Activated CD8-positive, alpha-beta T cell treated with anti-CD3 and anti-CD28 coated beads for 36 hours (primary cell): Measurements from ENCODE around the gene RIMS1. TPM values are rescaled to one million over a fixed set of nuclear protein-coding genes. Genes with fewer than 3 reads are reported as not detected.

Experiments
- ATAC-seq: fragments of 200-7000 bp; cut with Tn5 transposase; one replicate; pipeline ENCODE4 v1.10.0; 2021; ENCODE audit warnings: mild to moderate bottlenecking, moderate library complexity
- CTCF ChIA-PET: fragments of 350-600 bp; sonication (Branson Sonifier 250); formaldehyde crosslinking; loops from one replicate; lab custom pipeline; 2021; ENCODE audit warnings: antibody characterized with exemption; lab: Charles Lee
- POLR2A ChIA-PET: fragments of 350-600 bp; sonication (Branson Sonifier 250); formaldehyde crosslinking; loops from one replicate; lab custom pipeline; 2021; ENCODE audit warnings: antibody characterized with exemption; lab: Charles Lee
- DNase-seq: peaks from one replicate; pipeline ENCODE4 v3.0.0-alpha.2; 2020
- H3K27ac Mint-ChIP-seq: one replicate; pipeline ENCODE4 v1.8.0; 2021; ENCODE audit warnings: mild to moderate bottlenecking, mixed read lengths
- H3K27me3 Mint-ChIP-seq: one replicate; pipeline ENCODE4 v1.8.0; 2021; ENCODE audit warnings: mixed read lengths
- H3K36me3 Mint-ChIP-seq: one replicate; pipeline ENCODE4 v1.8.0; 2021; ENCODE audit warnings: low read depth, mixed read lengths
- H3K4me1 Mint-ChIP-seq: one replicate; pipeline ENCODE4 v1.8.0; 2021; ENCODE audit warnings: low read depth, mixed read lengths
- H3K4me3 Mint-ChIP-seq: one replicate; pipeline ENCODE4 v1.8.0; 2021; ENCODE audit warnings: mild to moderate bottlenecking, moderate library complexity, mixed read lengths
- H3K9me3 Mint-ChIP-seq: one replicate; pipeline ENCODE4 v1.8.0; 2021; ENCODE audit warnings: mixed read lengths
- CTCF ChIP-seq: fragments of 200-600 bp; IDR thresholded peaks from one replicate; pipeline ENCODE4 v1.8.0; 2022; ENCODE audit warnings: antibody characterized with exemption, mild to moderate bottlenecking
- intact Hi-C: fragments of 100-400 bp; cut with micrococcal nuclease; formaldehyde crosslinking; loops from one replicate; pipeline ENCODE4 v1.10.0; 2022
- total RNA-seq, 2 experiments: library from RNA; stranded (reverse); gene quantifications; one replicate each; pipeline ENCODE4 v1.2.3, GENCODE V29; 2021

RIMS1 gene
- total RNA-seq, 2 experiments from 2014 or later: not detected

GRCh38 chr6:72246926-72247325 lies 360.6 kb downstream of the RIMS1 start:
- ChIA-PET POLR2A (no interaction called here), CTCF (no interaction called here)
- Mint-ChIP-seq H3K27ac (no peak overlapping the region), H3K9me3 (no peaks in the 10 kb centered on the region), H3K4me1 (no peaks in the 10 kb centered on the region), H3K4me3 (no peak overlapping the region), H3K36me3 (no peaks in the 10 kb centered on the region), H3K27me3 (no peaks in the 10 kb centered on the region)
- intact Hi-C loops: no loop called here
- TF ChIP-seq CTCF: no peak
- no peak for ATAC-seq
- no peak for DNase-seq

- Mint-ChIP-seq H3K27ac (no peak overlapping the region), H3K9me3 (no peaks in the 10 kb centered on the region), H3K27me3 (no peaks in the 10 kb centered on the region), H3K4me1 (no peaks in the 10 kb centered on the region), H3K4me3 (no peak overlapping the region), H3K36me3 (no peaks in the 10 kb centered on the region)
- no peak for ATAC-seq
- no peak for TF ChIP-seq CTCF
- ChIA-PET POLR2A (no interaction called here), CTCF (no interaction called here)
- DNase-seq: no peak
- intact Hi-C loops: no loop called here
Measured at GRCh38 chr6:72248621-72249020, 362.3 kb downstream of the RIMS1 start.

GRCh38 chr6:72250664-72251063 lies 364.3 kb downstream of the RIMS1 start:
- intact Hi-C loops: no loop called here
- ChIA-PET POLR2A (no interaction called here), CTCF (no interaction called here)
- DNase-seq: no peak
- no peak overlapping the region for H3K4me3 Mint-ChIP-seq
- H3K27me3 Mint-ChIP-seq: no peaks in the 10 kb centered on the region
- H3K27ac Mint-ChIP-seq: no peak overlapping the region
- no peak for ATAC-seq
- no peaks in the 10 kb centered on the region for H3K36me3 Mint-ChIP-seq
- H3K4me1 Mint-ChIP-seq: no peaks in the 10 kb centered on the region
- H3K9me3 Mint-ChIP-seq: no peaks in the 10 kb centered on the region
- no peak for TF ChIP-seq CTCF

GRCh38 chr6:72260489-72260888 lies 374.1 kb downstream of the RIMS1 start:
- ATAC-seq: no peak
- Mint-ChIP-seq H3K27ac (no peak overlapping the region), H3K4me1 (no peaks in the 10 kb centered on the region), H3K4me3 (no peak overlapping the region), H3K27me3 (no peaks in the 10 kb centered on the region), H3K9me3 (no peaks in the 10 kb centered on the region), H3K36me3 (no peaks in the 10 kb centered on the region)
- no peak for DNase-seq
- ChIA-PET CTCF (no interaction called here), POLR2A (no interaction called here)
- TF ChIP-seq CTCF: no peak
- intact Hi-C loops: no loop called here

- no peaks in the 10 kb centered on the region for H3K4me1 Mint-ChIP-seq
- no peaks in the 10 kb centered on the region for H3K9me3 Mint-ChIP-seq
- intact Hi-C loops: no loop called here
- no peaks in the 10 kb centered on the region for H3K27me3 Mint-ChIP-seq
- POLR2A ChIA-PET: no interaction called here
- no peak for DNase-seq
- TF ChIP-seq CTCF: no peak
- ATAC-seq: no peak
- no peaks in the 10 kb centered on the region for H3K36me3 Mint-ChIP-seq
- CTCF ChIA-PET: interaction anchor here (1.4 kb wide), 1 partner anchor 10 kb away, joined by 3 read pairs; no protein-coding TSS in a partner anchor
- H3K4me3 Mint-ChIP-seq: no peak overlapping the region
- H3K27ac Mint-ChIP-seq: no peak overlapping the region
Measured at GRCh38 chr6:72261554-72261953, 375.2 kb downstream of the RIMS1 start.
